Measurements from ENCODE around the gene MERTK. TPM values are rescaled to one million over a fixed set of nuclear protein-coding genes. Genes with fewer than 3 reads are reported as not detected.

The MERTK gene
- total and polyA plus RNA-seq, 2 donors (not counting 1 experiment from before 2014, with no cell fraction given), result 0.04 to 0.34 TPM

DNA sequence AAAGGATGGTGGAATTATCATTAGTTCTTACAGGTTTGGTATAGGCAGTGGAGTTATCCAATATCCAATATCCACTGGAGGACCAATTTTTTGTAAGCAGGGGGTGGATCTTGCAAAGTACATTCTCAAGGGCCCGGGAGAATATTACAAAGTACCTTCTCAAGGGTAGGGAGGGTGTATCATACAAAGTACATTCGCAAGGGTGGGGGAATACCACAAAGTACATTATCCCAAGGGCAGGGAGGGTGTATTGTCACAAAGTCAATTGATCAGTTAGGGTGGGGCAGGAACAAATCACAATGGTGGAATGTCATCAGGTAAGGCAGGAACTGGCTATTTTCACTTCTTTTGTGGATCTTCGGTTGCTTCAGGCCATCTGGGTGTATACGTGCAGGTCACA is 101.4 kb downstream of the MERTK start:
- Mint-ChIP-seq H3K27ac (no peak overlapping the region), H3K27me3 (no peaks in the 10 kb centered on the region), H3K9me3 (ENCODE audit: insufficient read depth) (no peaks in the 10 kb centered on the region), H3K4me1 (peaks cover 29% of the 10 kb centered on the region), H3K4me3 (no peak overlapping the region)
- no peak for DNase-seq
- Histone ChIP-seq H4K20me1 (ENCODE audit: control insufficient read depth, insufficient read depth, low read length, poor library complexity, severe bottlenecking) (no peaks in the 10 kb centered on the region), H3K9me3 (ENCODE audit: control extremely low read depth in 1 of 3, control insufficient read depth in 2 of 3, insufficient read depth in 1 of 3, low read length in 2 of 3) (no peaks in the 10 kb centered on the region), H2AFZ (ENCODE audit: insufficient read depth, low read depth, low read length, poor library complexity, severe bottlenecking) (no peak overlapping the region), H3K79me2 (ENCODE audit: control insufficient read depth, insufficient read depth, low read length) (no peaks in the 10 kb centered on the region), H3K4me3 (ENCODE audit: control extremely low read depth in 1 of 5, extremely low read depth in 1 of 5, insufficient read depth in 1 of 5, low read depth in 2 of 5, low read length in 4 of 5) (no peak overlapping the region), H3K36me3 (replicated peaks in 1 of 2; ENCODE audit: control extremely low read depth in 1 of 2, control insufficient read depth in 1 of 2, extremely low read depth in 1 of 2, insufficient read depth in 2 of 2, low read length in 1 of 2) (no peaks in the 10 kb centered on the region), H3K27ac (ENCODE audit: low read length in 2 of 2) (no peak overlapping the region), H3K4me1 (ENCODE audit: control insufficient read depth in 2 of 2, insufficient read depth in 2 of 2, low read length in 2 of 2) (peaks cover 22 to 25% of the 10 kb centered on the region in 2 donors), H3K27me3 (replicated peaks in 1 of 4; ENCODE audit: control extremely low read depth in 1 of 4, control insufficient read depth in 3 of 4, insufficient read depth in 4 of 4, low read length in 3 of 4) (no peaks in the 10 kb centered on the region), H3K9ac (ENCODE audit: low read length) (no peak overlapping the region), H3K4me2 (replicated peaks; ENCODE audit: low read depth, low read length, poor library complexity, severe bottlenecking) (no peak overlapping the region)
- WGBS (ENCODE audit: insufficient coverage), result 100% methylated on average over 1 of the region's 4 CpGs
- intact Hi-C loops (cut with micrococcal nuclease), result no loop called here
- no peak for ATAC-seq (ENCODE audit: low read depth)
- ChIA-PET CTCF (no interaction called here), POLR2A (no interaction called here)
- TF ChIP-seq EZH2 (IDR thresholded peaks at IDR 0.05; ENCODE audit: borderline replicate concordance, insufficient read depth, low read depth, low read length, poor library complexity, severe bottlenecking), result no peak
- TF ChIP-seq, protein P1, sequence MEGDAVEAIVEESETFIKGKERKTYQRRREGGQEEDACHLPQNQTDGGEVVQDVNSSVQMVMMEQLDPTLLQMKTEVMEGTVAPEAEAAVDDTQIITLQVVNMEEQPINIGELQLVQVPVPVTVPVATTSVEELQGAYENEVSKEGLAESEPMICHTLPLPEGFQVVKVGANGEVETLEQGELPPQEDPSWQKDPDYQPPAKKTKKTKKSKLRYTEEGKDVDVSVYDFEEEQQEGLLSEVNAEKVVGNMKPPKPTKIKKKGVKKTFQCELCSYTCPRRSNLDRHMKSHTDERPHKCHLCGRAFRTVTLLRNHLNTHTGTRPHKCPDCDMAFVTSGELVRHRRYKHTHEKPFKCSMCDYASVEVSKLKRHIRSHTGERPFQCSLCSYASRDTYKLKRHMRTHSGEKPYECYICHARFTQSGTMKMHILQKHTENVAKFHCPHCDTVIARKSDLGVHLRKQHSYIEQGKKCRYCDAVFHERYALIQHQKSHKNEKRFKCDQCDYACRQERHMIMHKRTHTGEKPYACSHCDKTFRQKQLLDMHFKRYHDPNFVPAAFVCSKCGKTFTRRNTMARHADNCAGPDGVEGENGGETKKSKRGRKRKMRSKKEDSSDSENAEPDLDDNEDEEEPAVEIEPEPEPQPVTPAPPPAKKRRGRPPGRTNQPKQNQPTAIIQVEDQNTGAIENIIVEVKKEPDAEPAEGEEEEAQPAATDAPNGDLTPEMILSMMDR (IDR thresholded peaks at IDR 0.05), result no peak

DNA sequence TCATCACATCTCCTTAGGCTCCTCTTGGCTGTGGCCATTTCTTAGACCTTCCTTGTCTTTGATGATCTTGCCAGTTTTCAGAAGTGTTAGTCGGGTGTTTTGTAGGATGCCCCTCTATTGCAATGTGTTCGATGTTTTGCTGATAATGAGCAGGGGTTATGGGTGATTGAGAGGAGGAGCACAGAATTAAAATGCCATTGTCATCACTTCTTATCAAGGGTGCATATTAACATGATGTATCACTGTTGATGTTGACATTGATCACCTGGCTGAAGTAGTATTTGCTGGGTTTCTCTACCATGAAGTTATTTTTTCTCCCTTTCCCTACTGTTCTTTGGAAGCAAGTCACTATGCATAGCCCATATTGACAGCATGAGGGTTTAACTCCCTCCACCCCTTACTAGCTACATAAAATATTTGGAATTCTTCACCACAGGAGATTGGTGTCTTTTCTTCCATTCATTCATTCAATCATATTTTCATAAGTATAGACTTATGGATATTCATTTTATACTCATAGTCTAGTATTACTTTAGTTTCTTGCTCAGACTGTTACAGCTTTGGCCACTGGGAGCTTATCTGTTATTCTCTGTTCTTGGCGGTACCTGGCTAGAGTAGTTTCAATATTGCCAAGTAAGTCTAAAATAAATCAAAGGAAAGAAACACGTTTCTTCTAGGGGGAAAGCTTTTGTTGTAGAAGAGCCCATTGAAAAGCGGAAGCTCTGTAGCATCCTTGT is 102.2 kb downstream of the MERTK start:
- Histone ChIP-seq H3K36me3 (replicated peaks in 1 of 2; ENCODE audit: control extremely low read depth in 1 of 2, control insufficient read depth in 1 of 2, extremely low read depth in 1 of 2, insufficient read depth in 2 of 2, low read length in 1 of 2) (no peaks in the 10 kb centered on the region), H3K4me3 (ENCODE audit: control extremely low read depth in 1 of 5, extremely low read depth in 1 of 5, insufficient read depth in 1 of 5, low read depth in 2 of 5, low read length in 4 of 5) (peak overlapping the region in 1 of 5 experiments; percentile 37), H3K27ac (ENCODE audit: low read length in 2 of 2) (peak overlapping the region in 1 of 2 donors; percentile 49), H3K9me3 (ENCODE audit: control extremely low read depth in 1 of 3, control insufficient read depth in 2 of 3, insufficient read depth in 1 of 3, low read length in 2 of 3) (no peaks in the 10 kb centered on the region), H3K27me3 (replicated peaks in 1 of 4; ENCODE audit: control extremely low read depth in 1 of 4, control insufficient read depth in 3 of 4, insufficient read depth in 4 of 4, low read length in 3 of 4) (no peaks in the 10 kb centered on the region), H3K9ac (ENCODE audit: low read length) (peak overlapping the region; percentile 13), H4K20me1 (ENCODE audit: control insufficient read depth, insufficient read depth, low read length, poor library complexity, severe bottlenecking) (no peaks in the 10 kb centered on the region), H3K4me1 (ENCODE audit: control insufficient read depth in 2 of 2, insufficient read depth in 2 of 2, low read length in 2 of 2) (peaks cover 22 to 25% of the 10 kb centered on the region in 2 donors), H3K79me2 (ENCODE audit: control insufficient read depth, insufficient read depth, low read length) (no peaks in the 10 kb centered on the region), H3K4me2 (replicated peaks; ENCODE audit: low read depth, low read length, poor library complexity, severe bottlenecking) (peak overlapping the region; percentile 63), H2AFZ (ENCODE audit: insufficient read depth, low read depth, low read length, poor library complexity, severe bottlenecking) (peak overlapping the region; percentile 33)
- Mint-ChIP-seq H3K27ac (peak overlapping the region; percentile 67), H3K9me3 (ENCODE audit: insufficient read depth) (no peaks in the 10 kb centered on the region), H3K4me1 (peaks cover 29% of the 10 kb centered on the region), H3K4me3 (peak overlapping the region; percentile 36), H3K27me3 (no peaks in the 10 kb centered on the region)
- DNase-seq, result no peak
- TF ChIP-seq EZH2 (IDR thresholded peaks at IDR 0.05; ENCODE audit: borderline replicate concordance, insufficient read depth, low read depth, low read length, poor library complexity, severe bottlenecking), result no peak
- TF ChIP-seq, protein P1 (IDR thresholded peaks at IDR 0.05), result no peak
- ATAC-seq (ENCODE audit: low read depth), result no peak
- intact Hi-C loops (cut with micrococcal nuclease), result no loop called here
- ChIA-PET CTCF (no interaction called here), POLR2A (no interaction called here)
- 100% methylated on average over 1 of the region's 5 CpGs for WGBS (ENCODE audit: insufficient coverage)
